Naive B cell (primary cell): ENCODE data around the gene SIPA1. TPM values are rescaled to one million over a fixed set of nuclear protein-coding genes. Genes with fewer than 3 reads are reported as not detected.

Experiments
- ATAC-seq, 2 donors: fragments of 150-1000 bp; cut with Tn5 transposase; 2 replicates each; pipeline ENCODE4 v1.10.0; 2021; ENCODE audit warnings: low read depth in 2 of 2, mild to moderate bottlenecking in 2 of 2, moderate library complexity in 2 of 2
- DNase-seq: peaks from one replicate; pipeline ENCODE4 v3.0.0; 2022
- H3K27ac Mint-ChIP-seq, 6 donors: one replicate each; pipeline ENCODE4 v1.8.0; 2020 to 2022; ENCODE audit warnings: mild to moderate bottlenecking in 6 of 6, mixed read lengths in 6 of 6, moderate library complexity in 5 of 6, inconsistent platforms in 2 of 6
- H3K27me3 Mint-ChIP-seq, 3 donors: one replicate each; pipeline ENCODE4 v1.8.0; 2021 to 2022; ENCODE audit warnings: mixed read lengths in 3 of 3, mild to moderate bottlenecking in 1 of 3
- H3K36me3 Mint-ChIP-seq, 2 donors: one replicate each; pipeline ENCODE4 v1.8.0; 2020 to 2022; ENCODE audit warnings: mixed read lengths in 2 of 2, inconsistent platforms in 1 of 2, mild to moderate bottlenecking in 1 of 2
- H3K4me1 Mint-ChIP-seq, 3 donors: one replicate each; pipeline ENCODE4 v1.8.0; 2020 to 2022; ENCODE audit warnings: mixed read lengths in 3 of 3, inconsistent platforms in 1 of 3, mild to moderate bottlenecking in 1 of 3, moderate library complexity in 1 of 3
- H3K4me3 Mint-ChIP-seq, 8 donors: one replicate each; pipeline ENCODE4 v1.8.0; 2020 to 2022; ENCODE audit warnings: mild to moderate bottlenecking in 8 of 8, mixed read lengths in 8 of 8, moderate library complexity in 8 of 8, inconsistent platforms in 2 of 8
- H3K9me3 Mint-ChIP-seq, 7 donors: one replicate each; pipeline ENCODE4 v1.8.0; 2020 to 2022; ENCODE audit warnings: mixed read lengths in 7 of 7, mild to moderate bottlenecking in 5 of 7, inconsistent platforms in 2 of 7, moderate library complexity in 1 of 7
- polyA plus RNA-seq, 6 donors: library from polyadenylated mRNA; unstranded; fragments of 300-500 nt; fragmentation: Illumina TruSeq; gene quantifications; one replicate each; pipeline ENCODE4 v1.2.3, GENCODE V29; 2021; ENCODE audit warnings: low read depth in 6 of 6

The SIPA1 gene
- polyA plus RNA-seq, 6 donors from 2014 or later = 160 to 404 (median 207) TPM

- DNase-seq (no peak), ATAC-seq (no peak)
- H3K4me1 Mint-ChIP-seq = peaks cover 9 to 12% (median 12%) of the 10 kb centered on the region in 3 donors
- H3K4me3 Mint-ChIP-seq = no peak overlapping the region
- H3K36me3 Mint-ChIP-seq = no peaks in the 10 kb centered on the region
- no peaks in the 10 kb centered on the region for H3K9me3 Mint-ChIP-seq
- peak overlapping the region in 1 of 6 donors; percentile 30 for H3K27ac Mint-ChIP-seq
- H3K27me3 Mint-ChIP-seq = no peaks in the 10 kb centered on the region
These were observed 41.4 kb upstream of the SIPA1 start for GRCh38 chr11:65596520-65596919.

- Mint-ChIP-seq H3K4me1 (peaks cover 18 to 24% (median 21%) of the 10 kb centered on the region in 3 donors), H3K4me3 (no peak overlapping the region), H3K27me3 (no peaks in the 10 kb centered on the region), H3K9me3 (no peaks in the 10 kb centered on the region), H3K27ac (peak overlapping the region in 1 of 6 donors; percentile 29), H3K36me3 (peaks cover 0 to 3% of the 10 kb centered on the region in 2 donors)
- ATAC-seq (no peak), DNase-seq (no peak)
These were observed 39.6 kb upstream of the SIPA1 start for GRCh38 chr11:65598258-65598699.

- ATAC-seq (no peak), DNase-seq (no peak)
- H3K36me3 Mint-ChIP-seq = peaks cover 0 to 9% of the 10 kb centered on the region in 2 donors
- H3K9me3 Mint-ChIP-seq = no peaks in the 10 kb centered on the region
- no peaks in the 10 kb centered on the region for H3K27me3 Mint-ChIP-seq
- H3K4me3 Mint-ChIP-seq = no peak overlapping the region
- peaks cover 23 to 31% (median 29%) of the 10 kb centered on the region in 3 donors for H3K4me1 Mint-ChIP-seq
- no peak overlapping the region for H3K27ac Mint-ChIP-seq
These were observed 38.5 kb upstream of the SIPA1 start for GRCh38 chr11:65599216-65599954.

GRCh38 chr11:65599955-65600246 is 38.0 kb upstream of the SIPA1 start:
- H3K27me3 Mint-ChIP-seq = no peaks in the 10 kb centered on the region
- ATAC-seq (no peak), DNase-seq (no peak)
- no peaks in the 10 kb centered on the region for H3K9me3 Mint-ChIP-seq
- H3K27ac Mint-ChIP-seq = no peak overlapping the region
- peaks cover 22 to 28% (median 28%) of the 10 kb centered on the region in 3 donors for H3K4me1 Mint-ChIP-seq
- H3K36me3 Mint-ChIP-seq = peaks cover 0 to 9% of the 10 kb centered on the region in 2 donors
- no peak overlapping the region for H3K4me3 Mint-ChIP-seq

GRCh38 chr11:65604258-65604657 is 33.6 kb upstream of the SIPA1 start:
- H3K9me3 Mint-ChIP-seq = no peaks in the 10 kb centered on the region
- H3K4me3 Mint-ChIP-seq = peak overlapping the region in 1 of 8 donors; percentile 15
- peaks cover 0 to 9% of the 10 kb centered on the region in 2 donors for H3K36me3 Mint-ChIP-seq
- ATAC-seq = no peak
- H3K27me3 Mint-ChIP-seq = no peaks in the 10 kb centered on the region
- DNase-seq = no peak
- peaks cover 18 to 34% (median 29%) of the 10 kb centered on the region in 3 donors for H3K4me1 Mint-ChIP-seq
- peak overlapping the region in 4 of 6 donors; percentile 7 to 78 (median 60) for H3K27ac Mint-ChIP-seq

- Mint-ChIP-seq H3K4me1 (peaks cover 37 to 58% (median 50%) of the 10 kb centered on the region in 3 donors), H3K27ac (peak overlapping the region in 1 of 6 donors; percentile 80), H3K9me3 (no peaks in the 10 kb centered on the region), H3K4me3 (no peak overlapping the region), H3K36me3 (peaks cover 0 to 9% of the 10 kb centered on the region in 2 donors), H3K27me3 (no peaks in the 10 kb centered on the region)
- ATAC-seq (peak in 1 of 2 donors; percentile 23), DNase-seq (no peak)
These were observed 30.9 kb upstream of the SIPA1 start for GRCh38 chr11:65606876-65607613.

- H3K9me3 Mint-ChIP-seq = no peaks in the 10 kb centered on the region
- no peak for ATAC-seq
- peak overlapping the region in 1 of 6 donors; percentile 77 for H3K27ac Mint-ChIP-seq
- no peak for DNase-seq
- no peaks in the 10 kb centered on the region for H3K27me3 Mint-ChIP-seq
- peaks cover 0 to 9% of the 10 kb centered on the region in 2 donors for H3K36me3 Mint-ChIP-seq
- H3K4me3 Mint-ChIP-seq = peak overlapping the region in 1 of 8 donors; percentile 61
- H3K4me1 Mint-ChIP-seq = peaks cover 41 to 57% (median 50%) of the 10 kb centered on the region in 3 donors
These were observed 30.1 kb upstream of the SIPA1 start for GRCh38 chr11:65607614-65608426.

GRCh38 chr11:65609229-65609628 is 28.7 kb upstream of the SIPA1 start:
- DNase-seq = no peak
- Mint-ChIP-seq H3K4me3 (peak overlapping the region in 4 of 8 donors; percentile 9 to 80 (median 30)), H3K36me3 (no peaks in the 10 kb centered on the region), H3K27me3 (no peaks in the 10 kb centered on the region), H3K4me1 (peaks cover 36 to 50% (median 45%) of the 10 kb centered on the region in 3 donors), H3K27ac (peak overlapping the region in 4 of 6 donors; percentile 40 to 95 (median 53)), H3K9me3 (no peaks in the 10 kb centered on the region)
- ATAC-seq = no peak

GRCh38 chr11:65609665-65610064 is 28.2 kb upstream of the SIPA1 start:
- DNase-seq (no peak), ATAC-seq (no peak)
- Mint-ChIP-seq H3K27me3 (no peaks in the 10 kb centered on the region), H3K4me1 (peaks cover 36 to 53% (median 45%) of the 10 kb centered on the region in 3 donors), H3K27ac (peak overlapping the region in 2 of 6 donors; percentile 62 to 95), H3K36me3 (no peaks in the 10 kb centered on the region), H3K9me3 (no peaks in the 10 kb centered on the region), H3K4me3 (peak overlapping the region in 3 of 8 donors; percentile 60 to 80 (median 65))

GRCh38 chr11:65610404-65610803 is 27.5 kb upstream of the SIPA1 start:
- H3K27me3 Mint-ChIP-seq = no peaks in the 10 kb centered on the region
- ATAC-seq = no peak
- DNase-seq = no peak
- H3K4me3 Mint-ChIP-seq = peak overlapping the region in 1 of 8 donors; percentile 80
- H3K9me3 Mint-ChIP-seq = no peaks in the 10 kb centered on the region
- H3K36me3 Mint-ChIP-seq = no peaks in the 10 kb centered on the region
- H3K27ac Mint-ChIP-seq = peak overlapping the region; percentile 13 to 95 (median 54)
- H3K4me1 Mint-ChIP-seq = peaks cover 36 to 55% (median 45%) of the 10 kb centered on the region in 3 donors

GRCh38 chr11:65611028-65611757 is 26.7 kb upstream of the SIPA1 start:
- H3K4me1 Mint-ChIP-seq = peaks cover 37 to 55% (median 47%) of the 10 kb centered on the region in 3 donors
- DNase-seq (no peak), ATAC-seq (no peak)
- H3K4me3 Mint-ChIP-seq = peak overlapping the region in 6 of 8 donors; percentile 32 to 96 (median 48)
- H3K27ac Mint-ChIP-seq = peak overlapping the region in 4 of 6 donors; percentile 43 to 95 (median 68)
- H3K9me3 Mint-ChIP-seq = no peaks in the 10 kb centered on the region
- H3K36me3 Mint-ChIP-seq = no peaks in the 10 kb centered on the region
- no peaks in the 10 kb centered on the region for H3K27me3 Mint-ChIP-seq

GRCh38 chr11:65611758-65612603 is 25.9 kb upstream of the SIPA1 start:
- Mint-ChIP-seq H3K4me1 (peaks cover 45 to 63% (median 55%) of the 10 kb centered on the region in 3 donors), H3K27me3 (no peaks in the 10 kb centered on the region), H3K4me3 (peak overlapping the region; percentile 87 to 96 (median 92)), H3K36me3 (peaks cover 0 to 7% of the 10 kb centered on the region in 2 donors), H3K27ac (peak overlapping the region in 5 of 6 donors; percentile 87 to 95 (median 91)), H3K9me3 (no peaks in the 10 kb centered on the region)
- ATAC-seq = no peak
- no peak for DNase-seq
